GM12865 (cell line): ENCODE measurements around the gene OR52H1.

Experiments used
- DNase-seq: peaks from one replicate; pipeline ENCODE4 v3.0.0; 2010; ENCODE audit warnings: low read depth
- H3K4me3 ChIP-seq: 2 replicates; pipeline ENCODE4 v1.5.1; 2011; ENCODE audit warnings: mild to moderate bottlenecking, low read depth, low read length, control low read depth
- CTCF ChIP-seq: IDR thresholded peaks from 2 replicates; pipeline ENCODE4 v1.5.1; 2011; ENCODE audit warnings: low read length, control low read depth, low read depth, inconsistent platforms; ENCODE audit not compliant: insufficient read depth; ENCODE audit errors: missing control alignments

OR52H1 gene

GRCh38 chr11:5534046-5534445, 14.3 kb downstream of the OR52H1 start:
- DNase-seq, result no peak
- no peak overlapping the region for H3K4me3 ChIP-seq
- no peak for TF ChIP-seq CTCF

DNA sequence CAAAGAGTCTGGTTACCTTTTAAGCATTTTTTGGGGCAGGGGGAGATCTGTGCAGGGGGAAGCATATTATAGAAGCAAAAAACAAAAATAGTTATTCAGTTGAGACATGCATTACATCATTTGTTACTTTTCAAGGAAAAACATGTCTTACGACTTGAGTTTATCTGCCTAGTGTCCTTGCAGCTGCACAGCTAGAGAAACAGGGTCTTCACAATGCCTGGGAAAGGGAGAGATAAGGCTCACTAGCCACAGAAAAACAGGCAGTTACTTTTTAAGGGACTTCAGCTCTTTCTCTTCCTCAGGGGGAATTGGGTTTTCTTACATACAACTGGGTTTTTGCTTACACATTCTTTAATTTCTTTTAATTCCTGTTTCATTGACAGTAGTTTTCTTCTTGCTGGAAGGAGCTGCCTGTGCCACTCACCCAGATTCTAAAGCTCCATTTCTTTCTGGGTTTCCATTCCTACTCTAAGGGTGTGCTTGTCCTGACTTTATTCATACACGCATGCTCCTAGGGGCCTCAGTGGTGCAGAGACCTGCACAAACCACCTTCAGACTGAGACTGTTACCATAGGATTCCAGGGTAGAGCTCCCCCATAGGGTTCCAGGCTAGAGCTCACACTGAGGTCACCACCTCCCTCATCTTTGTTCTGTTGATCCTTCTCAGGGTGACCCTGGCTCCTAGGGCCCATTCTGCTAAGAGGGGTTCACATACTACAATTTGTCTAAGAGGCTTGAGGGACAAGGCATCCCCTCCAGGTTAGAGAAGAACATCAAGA, 17.1 kb downstream of the OR52H1 start:
- no peak for TF ChIP-seq CTCF
- H3K4me3 ChIP-seq, result no peak overlapping the region
- no peak for DNase-seq

GRCh38 chr11:5528495-5528894, 19.8 kb downstream of the OR52H1 start:
- no peak overlapping the region for H3K4me3 ChIP-seq
- DNase-seq, result no peak
- no peak for TF ChIP-seq CTCF

- H3K4me3 ChIP-seq, result no peak overlapping the region
- DNase-seq, result no peak
- no peak for TF ChIP-seq CTCF
Observed at GRCh38 chr11:5527716-5528115, 20.6 kb downstream of the OR52H1 start.

DNA sequence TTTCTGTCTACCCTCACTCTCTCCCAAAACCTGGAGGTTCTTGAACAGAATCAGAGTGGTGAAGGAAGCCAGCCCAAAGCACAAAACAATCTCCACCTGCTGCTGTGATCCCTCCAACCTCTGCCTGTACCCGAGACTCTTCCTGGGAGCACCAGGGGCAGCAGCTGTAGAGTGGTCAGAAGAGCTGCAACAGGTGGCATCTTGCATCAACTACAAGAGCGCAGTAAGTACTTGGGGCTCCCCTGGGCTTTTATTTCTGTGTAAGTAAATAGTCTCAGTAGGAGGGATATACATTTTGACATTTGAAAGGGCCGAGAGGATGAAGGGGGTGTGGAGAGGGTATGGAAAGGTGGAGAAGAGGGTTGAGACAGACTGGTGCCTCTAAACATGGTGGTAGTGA, 23.6 kb downstream of the OR52H1 start:
- H3K4me3 ChIP-seq, result no peak overlapping the region
- DNase-seq, result no peak
- no peak for TF ChIP-seq CTCF

DNA sequence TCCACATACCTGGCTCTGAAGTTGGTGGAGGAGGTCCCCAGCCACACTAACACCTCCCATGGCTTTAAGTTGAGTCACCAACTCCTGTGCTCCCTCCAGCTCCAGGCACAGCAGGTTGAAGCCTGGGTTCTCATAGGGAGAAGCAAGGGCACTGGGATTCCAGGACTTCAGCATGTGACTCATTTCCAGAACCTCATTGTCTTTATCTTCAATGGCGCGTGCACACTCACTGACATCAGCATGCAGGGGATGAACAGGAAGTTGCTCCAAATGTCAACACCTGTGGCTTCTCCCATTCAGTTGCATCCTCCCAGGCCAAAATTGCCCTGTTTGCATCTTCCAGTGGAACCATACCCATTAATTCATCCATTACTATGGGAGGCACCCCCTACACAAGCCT, 26.0 kb downstream of the OR52H1 start:
- no peak for DNase-seq
- no peak for TF ChIP-seq CTCF
- H3K4me3 ChIP-seq, result no peak overlapping the region

GRCh38 chr11:5521540-5521939, 26.8 kb downstream of the OR52H1 start:
- no peak for DNase-seq
- H3K4me3 ChIP-seq, result no peak overlapping the region
- no peak for TF ChIP-seq CTCF
